Skin epidermis (tissue), 12 donors: ENCODE data around the gene CST9.

Source experiments
- H3K27ac ChIP-seq, 21 experiments: fragments of 200-600 bp; sonication (generic) in 11 of 21; one replicate each; pipeline ENCODE4 v1.5.0; 2020; ENCODE audit warnings: mild to moderate bottlenecking in 3 of 21, inconsistent platforms in 2 of 21, moderate library complexity in 2 of 21
- H3K4me3 ChIP-seq, 7 experiments: fragments of 200-600 bp; sonication (generic) in 2 of 7; one replicate each; pipeline ENCODE4 v1.5.0; 2020; ENCODE audit warnings: inconsistent platforms in 2 of 7, mild to moderate bottlenecking in 2 of 7, moderate library complexity in 1 of 7

CST9 gene

GRCh38 chr20:23566199-23566932, 39.4 kb downstream of the CST9 start:
- Histone ChIP-seq H3K27ac (no peak overlapping the region), H3K4me3 (no peak overlapping the region)

- Histone ChIP-seq H3K4me3 (no peak overlapping the region), H3K27ac (no peak overlapping the region)
Observed at GRCh38 chr20:23565503-23566045, 40.1 kb downstream of the CST9 start.

GRCh38 chr20:23564927-23565326, 40.8 kb downstream of the CST9 start:
- Histone ChIP-seq H3K27ac (no peak overlapping the region), H3K4me3 (no peak overlapping the region)

- Histone ChIP-seq H3K4me3 (no peak overlapping the region), H3K27ac (no peak overlapping the region)
Observed at GRCh38 chr20:23562721-23563342, 42.9 kb downstream of the CST9 start.

GRCh38 chr20:23554401-23554800, 51.3 kb downstream of the CST9 start:
- H3K4me3 ChIP-seq: no peak overlapping the region
- no peak overlapping the region for H3K27ac ChIP-seq
